Midbrain (tissue), 1 donor: ENCODE measurements around the gene GTPBP4.
"Not testable (repeated sequence)": the region's sequence is repeated elsewhere in the genome, so short reads cannot be mapped to it uniquely, and the experiment has no call there.

Source experiments
- DNase-seq: peaks from one replicate; lab custom pipeline; 2025; lab: John Stamatoyannopoulos, UW

GTPBP4 gene

GRCh38 chr10:1056326-1057105 lies 68.3 kb downstream of the GTPBP4 start, which contains the start of gene WDR37:
Gene WDR37 (plus strand): TSS chr10:1056385. CDS start chr10:1072156, 15,771 bp downstream.
- peak; percentile 84 for DNase-seq

- DNase-seq = no peak
These were observed 68.9 kb downstream of the GTPBP4 start for GRCh38 chr10:1057106-1057657.

GRCh38 chr10:1058017-1058416 lies 69.8 kb downstream of the GTPBP4 start:
- DNase-seq = no peak

- no peak for DNase-seq
These were observed 71.7 kb downstream of the GTPBP4 start for GRCh38 chr10:1059902-1060301.

GRCh38 chr10:1061930-1062774 lies 73.9 kb downstream of the GTPBP4 start:
- no peak for DNase-seq

- no peak for DNase-seq
These were observed 75.1 kb downstream of the GTPBP4 start for GRCh38 chr10:1063232-1063865.

GRCh38 chr10:1064964-1065247 lies 76.7 kb downstream of the GTPBP4 start:
- DNase-seq = no peak

GRCh38 chr10:1066734-1067133 lies 78.5 kb downstream of the GTPBP4 start:
- DNase-seq = not testable (repeated sequence)

GRCh38 chr10:1068380-1069361 lies 80.4 kb downstream of the GTPBP4 start:
- no peak for DNase-seq
